Dedifferentiated amniotic fluid mesenchymal stem cell (primary cell): Measurements from ENCODE around the gene AKNAD1.
"Not testable (repeated sequence)": the region's sequence is repeated elsewhere in the genome, so short reads cannot be mapped to it uniquely, and the experiment has no call there.

Experiments
- DNase-seq: peaks from one replicate; pipeline ENCODE4 v3.0.0-alpha.2; 2016; ENCODE audit errors: extremely low spot score

AKNAD1 gene, protein sequence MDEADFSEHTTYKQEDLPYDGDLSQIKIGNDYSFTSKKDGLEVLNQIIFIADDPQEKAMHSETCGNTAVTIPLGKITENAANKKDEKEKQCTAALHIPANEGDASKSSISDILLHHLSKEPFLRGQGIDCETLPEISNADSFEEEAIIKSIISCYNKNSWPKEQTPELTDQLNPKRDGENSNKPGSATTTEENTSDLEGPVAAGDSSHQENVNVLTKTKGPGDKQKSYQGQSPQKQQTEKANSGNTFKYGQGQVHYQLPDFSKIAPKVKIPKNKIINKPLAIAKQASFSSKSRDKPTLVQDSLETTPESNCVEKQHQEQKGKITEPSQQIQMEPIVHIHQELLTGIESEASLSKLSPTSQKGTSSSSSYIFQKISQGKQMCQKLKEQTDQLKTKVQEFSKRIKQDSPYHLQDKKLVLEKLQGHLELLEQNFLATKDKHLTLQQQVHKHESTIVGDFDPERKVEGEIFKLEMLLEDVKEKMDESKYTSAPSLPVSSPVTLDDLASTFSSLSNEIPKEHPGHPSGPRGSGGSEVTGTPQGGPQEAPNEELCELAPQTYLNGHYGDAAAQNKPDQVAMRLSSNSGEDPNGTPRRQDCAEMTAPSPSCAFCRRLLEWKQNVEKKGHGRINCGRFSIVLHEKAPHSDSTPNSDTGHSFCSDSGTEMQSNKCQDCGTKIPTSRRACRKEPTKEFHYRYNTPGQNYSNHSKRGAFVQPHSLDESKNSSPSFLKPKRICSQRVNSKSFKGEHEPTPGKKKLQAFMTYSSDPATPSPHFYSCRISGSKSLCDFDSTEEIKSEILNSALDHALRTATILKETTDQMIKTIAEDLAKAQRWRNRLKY

DNA sequence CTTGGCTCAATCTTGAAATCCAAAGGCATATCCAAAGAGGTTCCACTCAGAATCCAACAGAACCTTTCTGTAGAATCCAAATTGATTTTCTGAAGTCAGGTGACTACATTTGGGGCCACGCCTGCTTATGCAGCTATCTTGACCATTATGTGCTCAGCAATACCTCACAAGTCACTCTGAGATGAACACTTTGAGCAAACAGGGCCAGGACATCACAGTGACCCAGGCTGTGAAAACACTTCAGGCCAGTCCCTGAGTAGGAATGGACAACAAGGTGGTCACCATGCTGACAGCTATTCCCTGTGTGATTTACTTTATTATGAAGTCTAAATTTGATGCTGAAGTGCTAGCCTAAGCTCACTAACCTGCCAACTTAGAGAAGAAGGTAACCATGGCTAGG, at the start of gene AKNAD1:
Gene AKNAD1, minus strand, starts transcription at position 101 of the 400 bp plus-strand sequence. CDS start 4,430 bp downstream, outside the sequence.
- DNase-seq: no peak

- DNase-seq: no peak
Observed at GRCh38 chr1:108901106-108901505, 44.2 kb upstream of the AKNAD1 start.

DNA sequence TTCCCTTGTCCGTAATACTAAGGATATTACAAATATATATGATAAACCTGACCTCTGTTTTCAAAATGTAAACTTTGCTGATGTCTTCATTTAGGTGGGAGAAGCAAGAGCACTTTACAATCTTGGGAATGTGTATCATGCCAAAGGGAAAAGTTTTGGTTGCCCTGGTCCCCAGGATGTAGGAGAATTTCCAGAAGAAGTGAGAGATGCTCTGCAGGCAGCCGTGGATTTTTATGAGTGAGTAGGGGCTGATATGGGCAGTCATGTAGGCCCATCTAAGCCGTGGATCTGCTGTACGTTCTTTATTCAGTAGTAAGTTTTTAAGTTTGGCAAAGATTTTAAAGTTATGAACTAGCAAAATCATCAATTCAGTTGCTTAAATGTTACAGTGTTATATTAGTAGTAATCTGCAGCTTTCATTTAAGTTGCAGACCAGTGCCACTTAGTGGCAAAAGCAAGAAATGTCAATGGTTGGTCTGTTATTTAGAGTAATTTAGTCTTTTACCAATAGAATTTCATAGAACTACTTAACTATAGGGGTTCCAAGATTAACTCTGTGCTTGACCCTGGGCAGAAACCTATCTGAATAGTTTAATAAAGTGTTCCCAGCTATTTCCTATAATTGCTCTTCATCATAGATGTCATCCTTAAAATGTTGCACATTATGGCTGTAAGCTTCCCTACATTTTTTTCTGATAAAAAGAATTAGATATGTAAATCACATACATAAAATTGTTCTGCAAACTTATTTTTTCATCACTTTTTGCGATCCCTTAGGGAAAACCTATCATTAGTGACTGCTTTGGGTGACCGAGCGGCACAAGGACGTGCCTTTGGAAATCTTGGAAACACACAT, 41.2 kb upstream of the AKNAD1 start:
- DNase-seq: peak; percentile 81

- peak; percentile 34 for DNase-seq
Observed at GRCh38 chr1:108896146-108897145, 39.6 kb upstream of the AKNAD1 start.

DNA sequence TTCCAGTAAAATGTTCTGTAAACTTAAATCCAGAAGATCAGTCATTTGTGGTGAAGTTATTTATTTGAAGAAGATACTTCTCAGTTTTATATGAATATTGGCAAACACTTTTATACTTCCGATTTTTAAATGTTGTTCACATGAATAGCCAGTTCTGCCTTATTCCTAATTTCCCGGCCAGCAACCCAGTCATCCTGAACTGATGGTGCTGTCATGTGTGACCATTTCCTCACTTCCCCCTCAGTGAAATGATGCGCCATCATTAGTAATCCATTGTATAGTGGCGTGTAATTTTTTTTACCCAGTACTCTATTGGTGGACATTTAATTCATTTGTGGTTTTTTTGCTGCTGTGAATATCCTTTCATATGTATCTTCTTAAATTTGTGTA, 36.2 kb upstream of the AKNAD1 start:
- no peak for DNase-seq

DNA sequence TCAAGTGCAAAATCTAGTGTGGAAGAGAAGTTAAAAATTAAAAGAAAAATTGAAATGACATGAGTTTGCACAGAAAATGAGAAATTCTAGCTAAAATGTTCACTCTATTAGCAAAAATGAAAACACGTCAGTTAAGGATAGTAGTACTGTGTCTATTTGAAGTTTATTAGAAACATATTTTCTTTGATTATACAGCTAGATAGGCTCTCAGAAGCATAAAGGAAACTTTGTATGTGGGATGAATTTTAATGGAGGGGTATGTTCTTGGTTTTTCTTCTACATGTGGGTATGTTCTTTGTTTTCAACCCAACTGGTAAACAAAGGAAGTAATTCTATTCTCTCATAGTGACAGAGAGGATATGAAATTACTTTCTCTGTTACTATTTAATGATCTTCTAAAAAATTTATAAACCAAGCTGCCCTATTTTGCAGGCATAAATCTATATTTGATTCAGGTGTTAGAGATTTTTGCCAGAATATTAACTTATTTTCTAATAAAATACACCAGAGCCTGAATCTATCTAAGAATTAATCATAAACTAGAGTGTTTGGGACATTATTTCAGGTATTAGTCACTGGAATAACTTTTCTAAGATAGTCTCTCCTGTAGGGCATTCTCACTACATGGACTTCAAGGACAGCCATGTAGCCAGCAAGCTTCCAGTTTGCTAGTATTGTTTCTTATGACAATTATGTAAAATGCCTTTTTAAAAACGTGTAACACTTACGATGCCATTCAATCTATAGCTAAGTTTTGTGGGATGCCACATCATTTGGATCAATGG, 35.7 kb upstream of the AKNAD1 start:
- DNase-seq: no peak

- DNase-seq: no peak
Observed at GRCh38 chr1:108889706-108890384, 33.0 kb upstream of the AKNAD1 start.

GRCh38 chr1:108889006-108889645, 32.2 kb upstream of the AKNAD1 start:
- DNase-seq: not testable (repeated sequence)

DNA sequence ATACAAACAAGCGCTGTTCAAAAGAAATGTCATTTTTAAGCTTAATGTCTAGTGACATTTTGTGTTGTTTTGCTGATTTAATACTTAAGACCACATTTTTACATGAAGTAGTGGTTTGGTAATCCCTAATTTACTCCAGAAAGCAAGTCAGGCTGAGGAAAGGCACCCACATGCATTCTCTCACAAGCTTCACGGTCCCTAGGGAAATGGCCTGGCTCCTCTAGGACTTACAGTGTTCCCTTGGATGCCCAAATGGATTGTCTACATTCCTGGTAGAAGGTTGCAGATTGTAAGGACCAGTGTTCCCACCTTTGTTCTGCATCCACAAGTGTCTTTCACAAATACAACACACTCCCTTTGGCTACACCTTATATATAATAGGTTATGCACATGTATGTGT, 29.4 kb upstream of the AKNAD1 start:
- no peak for DNase-seq

- DNase-seq: no peak
Observed at GRCh38 chr1:108884968-108885367, 28.1 kb upstream of the AKNAD1 start.

DNA sequence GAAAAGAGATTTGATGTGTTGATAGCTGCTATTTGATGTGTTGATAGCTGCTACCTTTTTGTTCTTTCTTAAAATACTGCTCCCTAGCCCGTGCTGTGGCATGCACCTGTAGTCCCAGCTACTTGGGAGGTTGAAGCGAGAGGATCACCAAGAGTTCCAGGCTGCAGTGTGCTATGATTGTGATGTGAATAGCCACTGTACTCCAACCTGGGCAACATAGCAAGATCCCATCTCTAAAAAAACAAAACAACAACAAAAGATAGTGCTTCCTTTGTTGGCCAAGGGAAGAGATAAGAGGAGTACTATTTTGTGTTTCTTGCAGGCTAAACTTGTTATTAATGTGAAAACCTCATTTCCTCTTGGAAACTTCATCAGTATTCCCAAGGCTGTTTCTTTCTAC, 25.9 kb upstream of the AKNAD1 start:
- no peak for DNase-seq

GRCh38 chr1:108881369-108881768, 24.5 kb upstream of the AKNAD1 start:
- no peak for DNase-seq

DNA sequence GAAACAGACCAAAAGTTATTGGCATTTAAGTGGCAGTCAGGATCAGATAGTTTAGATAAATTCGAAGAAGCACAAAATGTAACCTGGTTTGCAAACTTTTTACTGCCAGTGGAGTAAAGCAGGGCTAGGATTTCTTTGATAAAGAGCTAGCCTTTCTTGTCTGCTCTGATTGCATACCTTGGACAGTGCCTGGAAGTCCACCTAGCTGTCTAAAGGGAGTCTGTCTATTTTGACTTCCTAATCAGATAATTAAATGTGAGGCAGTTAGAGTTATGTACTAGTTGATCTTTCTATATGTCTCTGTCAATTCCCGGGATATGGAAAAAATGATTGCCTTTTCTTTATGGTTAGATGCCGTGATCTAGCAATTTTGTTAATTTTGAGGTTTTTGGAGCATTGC, 24.0 kb upstream of the AKNAD1 start:
- no peak for DNase-seq

- DNase-seq: no peak
Observed at GRCh38 chr1:108878678-108879077, 21.8 kb upstream of the AKNAD1 start.

DNA sequence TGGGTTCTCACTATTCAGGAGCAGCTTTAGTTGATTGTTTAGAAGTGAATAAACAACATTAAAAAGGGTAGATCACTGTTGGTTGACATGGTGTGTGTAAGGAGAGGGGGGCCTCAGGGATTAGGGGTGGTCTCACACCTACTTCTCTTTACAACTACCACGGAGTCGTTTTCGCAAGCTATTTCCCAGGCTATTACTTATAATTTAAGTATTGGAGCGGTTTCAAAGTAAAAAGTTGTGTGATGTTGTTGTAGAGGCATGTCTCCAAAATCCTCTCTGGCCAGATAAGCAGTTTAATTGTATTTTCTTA, 21.2 kb upstream of the AKNAD1 start:
- DNase-seq: no peak

DNA sequence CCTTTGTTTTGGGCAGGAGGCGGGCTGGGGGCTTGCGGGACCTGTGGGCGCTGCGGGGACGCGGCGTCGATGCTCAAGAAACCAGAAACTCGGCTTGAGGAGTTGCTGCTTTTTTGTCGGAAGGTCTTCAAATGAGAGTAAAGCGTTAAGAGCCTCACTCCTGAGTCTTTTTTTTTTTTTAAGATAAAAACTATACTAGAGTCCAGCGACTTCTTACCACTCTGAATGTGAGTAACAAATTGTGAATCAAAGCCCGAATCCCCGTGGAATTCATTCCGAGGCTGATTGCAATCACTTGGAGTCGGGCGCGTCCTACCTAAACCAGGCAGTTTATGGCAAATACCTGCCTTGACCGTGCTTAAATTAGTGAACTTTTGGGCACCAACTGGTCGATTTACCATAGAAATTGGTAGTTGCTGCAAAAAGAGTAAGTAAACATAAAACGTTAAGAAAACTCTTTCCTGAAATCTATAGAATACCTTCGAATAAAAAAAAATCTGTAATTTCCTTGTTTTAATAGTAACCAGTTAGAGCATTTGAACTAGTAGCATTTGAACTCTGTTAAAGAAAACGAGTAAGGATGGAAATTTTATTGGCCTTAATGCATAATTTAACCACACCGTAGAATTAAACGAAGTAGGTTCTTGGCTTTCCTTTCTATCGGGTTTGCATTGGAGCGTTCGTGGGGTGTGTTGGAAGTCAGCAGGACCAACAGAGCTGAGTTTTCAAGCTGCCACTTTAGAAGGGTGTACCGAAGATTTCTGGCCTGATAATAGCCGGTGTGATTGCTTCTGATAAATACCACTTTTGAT, 20.7 kb upstream of the AKNAD1 start:
- peak; percentile 28 for DNase-seq

DNA sequence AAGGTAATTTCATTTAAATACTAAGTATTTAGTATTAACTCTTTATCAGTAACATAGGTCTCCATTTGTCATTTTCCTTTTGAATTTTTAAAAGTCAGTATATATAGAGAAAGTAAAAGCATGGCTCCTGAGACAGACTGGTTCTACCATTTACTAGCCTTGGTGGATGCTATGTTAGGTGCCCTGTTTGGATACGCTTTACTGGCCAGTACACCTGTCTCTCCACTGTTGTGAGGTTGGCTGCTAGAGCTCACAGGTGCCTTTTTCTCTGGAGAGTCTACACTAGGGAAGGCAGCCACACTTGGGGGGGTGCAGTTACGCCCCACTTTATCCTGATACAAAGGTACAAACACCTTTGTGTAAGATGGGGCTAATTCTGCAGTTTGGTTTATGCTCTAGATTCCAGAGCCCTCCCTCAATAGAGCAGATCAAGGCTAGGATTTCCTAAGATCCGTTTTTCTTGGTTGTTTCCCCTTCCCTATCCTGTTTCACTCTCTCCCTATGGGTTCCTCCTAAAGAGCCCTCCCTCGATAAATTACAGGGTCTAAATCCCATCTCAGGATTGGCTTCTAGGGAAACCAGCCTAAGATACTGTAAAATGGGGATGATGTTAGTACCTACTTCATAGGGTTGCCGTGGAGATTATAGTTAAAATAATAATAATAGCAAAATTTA, 14.3 kb upstream of the AKNAD1 start:
- DNase-seq: no peak
